Measurements from ENCODE around the gene NTS.
A peak's percentile ranks its signal among the peaks of the same experiment; 100 is the strongest.

Gene NTS

DNA sequence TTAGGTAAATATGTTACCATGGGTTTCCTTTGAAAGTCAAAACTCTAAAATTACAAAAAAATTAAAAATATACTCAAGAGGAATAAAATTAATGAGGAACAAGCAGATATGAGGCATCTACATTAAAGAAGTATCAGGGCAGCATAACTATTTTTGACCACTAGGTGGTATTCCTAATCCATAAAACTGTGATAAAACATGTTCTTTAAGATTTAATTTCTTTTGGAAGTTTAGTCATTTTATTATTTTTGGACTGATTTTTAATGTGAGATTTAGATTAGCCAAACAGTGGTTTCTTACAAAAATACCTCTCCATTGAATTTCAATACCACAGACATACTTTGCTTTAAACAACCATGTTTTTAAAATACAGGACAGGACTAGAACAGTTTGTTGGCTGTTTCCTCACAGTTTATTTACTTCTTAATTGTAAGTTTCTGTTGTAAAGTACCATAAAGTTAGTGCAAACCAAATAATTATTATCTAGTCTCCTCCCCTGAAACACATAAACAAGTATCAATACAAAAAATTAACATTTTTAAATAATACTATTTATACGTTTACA is 49.8 kb downstream of the NTS start:
- peak; percentile 45 for DNase-seq

DNA sequence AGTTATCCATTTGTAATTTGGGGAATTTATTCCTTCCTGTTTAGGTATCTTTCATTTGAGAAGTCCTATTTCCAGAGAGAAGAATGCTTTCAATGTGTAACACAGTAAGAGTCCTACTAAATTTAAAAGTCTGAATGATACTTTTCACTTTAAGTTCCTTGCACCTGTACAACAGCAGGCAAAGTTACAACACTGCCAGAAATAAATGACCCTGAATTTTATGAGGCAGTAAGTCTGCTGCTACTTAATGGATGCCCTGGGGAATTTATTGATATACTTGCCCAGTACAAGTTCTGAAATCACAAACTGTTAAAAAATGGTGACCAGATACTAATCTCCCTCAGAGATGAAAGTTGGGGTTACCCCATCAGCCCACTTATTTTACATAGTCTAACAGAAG is 53.1 kb downstream of the NTS start:
- DNase-seq = no peak
